Measurements from ENCODE around the gene TREML2.
"Not testable (repeated sequence)": the region's sequence is repeated elsewhere in the genome, so short reads cannot be mapped to it uniquely, and the experiment has no call there.

TREML2 gene

GRCh38 chr6:41200901-41201763 is at the start of gene TREML2:
Gene TREML2 (minus strand): TSS chr6:41201149. CDS start chr6:41201008, 141 bp downstream.
- no peak for DNase-seq

- DNase-seq, result no peak
Observed at GRCh38 chr6:41247882-41248705, 47.1 kb upstream of the TREML2 start.

- no peak for DNase-seq
Observed at GRCh38 chr6:41247288-41247865, 46.4 kb upstream of the TREML2 start.

- DNase-seq, result not testable (repeated sequence)
Observed at GRCh38 chr6:41246529-41246928, 45.6 kb upstream of the TREML2 start.

- no peak for DNase-seq
Observed at GRCh38 chr6:41239467-41240159, 38.7 kb upstream of the TREML2 start.

GRCh38 chr6:41237128-41237527 is 36.2 kb upstream of the TREML2 start:
- DNase-seq, result no peak

- DNase-seq, result no peak
Observed at GRCh38 chr6:41236276-41236675, 35.3 kb upstream of the TREML2 start.

- no peak for DNase-seq
Observed at GRCh38 chr6:41232667-41233066, 31.7 kb upstream of the TREML2 start.

GRCh38 chr6:41231246-41231645 is 30.3 kb upstream of the TREML2 start:
- no peak for DNase-seq

GRCh38 chr6:41229721-41230120 is 28.8 kb upstream of the TREML2 start:
- DNase-seq, result no peak

GRCh38 chr6:41228616-41229015 is 27.7 kb upstream of the TREML2 start:
- DNase-seq, result no peak

GRCh38 chr6:41228096-41228495 is 27.1 kb upstream of the TREML2 start, which contains the start of gene TREML4:
Gene TREML4 (plus strand): TSS chr6:41228349. CDS start chr6:41228428, 79 bp downstream.
- DNase-seq, result no peak

GRCh38 chr6:41226752-41227151 is 25.8 kb upstream of the TREML2 start:
- DNase-seq, result no peak

GRCh38 chr6:41224800-41225199 is 23.9 kb upstream of the TREML2 start:
- DNase-seq, result no peak

GRCh38 chr6:41222513-41222912 is 21.6 kb upstream of the TREML2 start:
- DNase-seq, result no peak

GRCh38 chr6:41222045-41222444 is 21.1 kb upstream of the TREML2 start:
- no peak for DNase-seq

GRCh38 chr6:41216616-41217015 is 15.7 kb upstream of the TREML2 start:
- no peak for DNase-seq

- DNase-seq, result no peak
Observed at GRCh38 chr6:41215777-41216176, 14.8 kb upstream of the TREML2 start.

- no peak for DNase-seq
Observed at GRCh38 chr6:41214559-41215238, 13.8 kb upstream of the TREML2 start.

GRCh38 chr6:41209547-41210320 is 8.8 kb upstream of the TREML2 start:
- no peak for DNase-seq

- no peak for DNase-seq
Observed at GRCh38 chr6:41208439-41209106, 7.6 kb upstream of the TREML2 start.

All from amniotic stem cell (primary cell).